Right renal cortex interstitium (tissue), 3 donors: ENCODE data around the gene CTNNAL1. TPM values are rescaled to one million over a fixed set of nuclear protein-coding genes. Genes with fewer than 3 reads are reported as not detected.
"Not testable (repeated sequence)": the region's sequence is repeated elsewhere in the genome, so short reads cannot be mapped to it uniquely, and the experiment has no call there.

Experiments
- DNase-seq, 3 donors: peaks; one replicate each; pipeline ENCODE4 v3.0.0-alpha.2; 2013; ENCODE audit warnings: low read depth in 3 of 3, low spot score in 2 of 3
- polyA plus RNA-seq, 3 donors: library from polyadenylated mRNA; unstranded; fragments of 120-200 nt; gene quantifications; one replicate each; pipeline ENCODE4 v1.2.1, GENCODE V29; 2013; ENCODE audit not compliant: insufficient read length in 3 of 3

The CTNNAL1 gene
- polyA plus RNA-seq, result 10 to 100 TPM; 69.7 to 80.8 (median 69.9) TPM

- peak in 2 of 3 donors; percentile 77 to 78 for DNase-seq
These were observed at the start of gene CTNNAL1 for GRCh38 chr9:109012876-109013678. Gene CTNNAL1, minus strand, starts transcription at chr9:109013499. Its CDS starts 57 bp downstream, at chr9:109013442.

GRCh38 chr9:109062543-109062942, 49.2 kb upstream of the CTNNAL1 start:
- no peak for DNase-seq

- no peak for DNase-seq
These were observed 46.9 kb upstream of the CTNNAL1 start for GRCh38 chr9:109060191-109060590.

- not testable (repeated sequence) for DNase-seq
These were observed 39.8 kb upstream of the CTNNAL1 start for GRCh38 chr9:109053121-109053520.

- no peak for DNase-seq
These were observed 39.1 kb upstream of the CTNNAL1 start for GRCh38 chr9:109052416-109052815.

- no peak for DNase-seq
These were observed 38.4 kb upstream of the CTNNAL1 start for GRCh38 chr9:109051733-109052132.

GRCh38 chr9:109050444-109050843, 37.1 kb upstream of the CTNNAL1 start:
- DNase-seq, result no peak

- DNase-seq, result no peak
These were observed 35.5 kb upstream of the CTNNAL1 start for GRCh38 chr9:109048822-109049221.

GRCh38 chr9:109047259-109047658, 34.0 kb upstream of the CTNNAL1 start:
- no peak for DNase-seq

GRCh38 chr9:109046346-109046745, 33.0 kb upstream of the CTNNAL1 start:
- DNase-seq, result no peak

GRCh38 chr9:109043578-109043977, 30.3 kb upstream of the CTNNAL1 start:
- DNase-seq, result no peak

- no peak for DNase-seq
These were observed 27.3 kb upstream of the CTNNAL1 start for GRCh38 chr9:109040571-109040970.

- no peak for DNase-seq
These were observed 26.2 kb upstream of the CTNNAL1 start for GRCh38 chr9:109039539-109039938.

- no peak for DNase-seq
These were observed 24.8 kb upstream of the CTNNAL1 start for GRCh38 chr9:109037946-109038715.

GRCh38 chr9:109036744-109037680, 23.7 kb upstream of the CTNNAL1 start:
- no peak for DNase-seq

- DNase-seq, result no peak
These were observed 22.6 kb upstream of the CTNNAL1 start for GRCh38 chr9:109035684-109036423.

- DNase-seq, result no peak
These were observed 20.8 kb upstream of the CTNNAL1 start for GRCh38 chr9:109033941-109034700.

GRCh38 chr9:109031241-109031640, 17.9 kb upstream of the CTNNAL1 start:
- DNase-seq, result no peak

GRCh38 chr9:109030426-109030825, 17.1 kb upstream of the CTNNAL1 start:
- no peak for DNase-seq
